Measurements from ENCODE around the gene JAZF1.

JAZF1 gene

DNA sequence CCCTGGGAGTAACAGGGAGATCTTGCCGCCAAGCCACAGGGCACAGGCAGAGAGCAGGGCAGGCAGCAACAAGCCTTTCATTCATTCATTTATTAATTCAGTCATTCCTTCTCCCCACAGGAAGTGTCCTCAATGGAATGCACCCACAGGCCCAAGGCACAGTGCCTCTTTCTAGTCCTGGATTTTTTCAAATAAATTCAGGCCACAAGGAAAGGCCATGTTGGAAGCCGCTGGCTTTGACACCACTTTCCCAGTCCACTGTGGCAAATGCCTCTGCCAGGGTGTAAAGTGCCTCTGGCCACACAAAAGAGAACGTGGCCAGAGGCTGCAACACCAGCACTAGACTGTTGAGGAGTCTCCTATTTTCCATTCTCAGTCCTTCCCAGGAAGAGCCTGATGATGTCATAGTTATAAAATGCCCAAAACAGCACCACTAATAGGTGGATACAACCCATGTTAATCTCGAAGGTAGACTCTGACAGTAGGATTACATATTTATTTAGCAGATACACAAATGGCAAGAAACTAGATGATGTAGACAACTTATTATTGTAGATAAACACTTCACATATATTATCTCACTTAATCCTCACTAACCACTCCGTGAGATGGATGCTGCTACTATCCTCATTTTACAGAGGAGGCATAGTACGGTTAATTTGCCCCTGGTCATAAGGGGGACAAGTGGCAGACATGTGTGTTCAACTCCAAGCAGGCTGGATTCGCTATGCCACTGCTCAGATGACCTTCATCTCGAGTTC, 5.5 kb downstream of the JAZF1 start:
- no peak overlapping the region for H3K27ac ChIP-seq
- TF ChIP-seq, protein P1, sequence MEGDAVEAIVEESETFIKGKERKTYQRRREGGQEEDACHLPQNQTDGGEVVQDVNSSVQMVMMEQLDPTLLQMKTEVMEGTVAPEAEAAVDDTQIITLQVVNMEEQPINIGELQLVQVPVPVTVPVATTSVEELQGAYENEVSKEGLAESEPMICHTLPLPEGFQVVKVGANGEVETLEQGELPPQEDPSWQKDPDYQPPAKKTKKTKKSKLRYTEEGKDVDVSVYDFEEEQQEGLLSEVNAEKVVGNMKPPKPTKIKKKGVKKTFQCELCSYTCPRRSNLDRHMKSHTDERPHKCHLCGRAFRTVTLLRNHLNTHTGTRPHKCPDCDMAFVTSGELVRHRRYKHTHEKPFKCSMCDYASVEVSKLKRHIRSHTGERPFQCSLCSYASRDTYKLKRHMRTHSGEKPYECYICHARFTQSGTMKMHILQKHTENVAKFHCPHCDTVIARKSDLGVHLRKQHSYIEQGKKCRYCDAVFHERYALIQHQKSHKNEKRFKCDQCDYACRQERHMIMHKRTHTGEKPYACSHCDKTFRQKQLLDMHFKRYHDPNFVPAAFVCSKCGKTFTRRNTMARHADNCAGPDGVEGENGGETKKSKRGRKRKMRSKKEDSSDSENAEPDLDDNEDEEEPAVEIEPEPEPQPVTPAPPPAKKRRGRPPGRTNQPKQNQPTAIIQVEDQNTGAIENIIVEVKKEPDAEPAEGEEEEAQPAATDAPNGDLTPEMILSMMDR (conservative IDR thresholded peaks at IDR 0.05), result no peak

DNA sequence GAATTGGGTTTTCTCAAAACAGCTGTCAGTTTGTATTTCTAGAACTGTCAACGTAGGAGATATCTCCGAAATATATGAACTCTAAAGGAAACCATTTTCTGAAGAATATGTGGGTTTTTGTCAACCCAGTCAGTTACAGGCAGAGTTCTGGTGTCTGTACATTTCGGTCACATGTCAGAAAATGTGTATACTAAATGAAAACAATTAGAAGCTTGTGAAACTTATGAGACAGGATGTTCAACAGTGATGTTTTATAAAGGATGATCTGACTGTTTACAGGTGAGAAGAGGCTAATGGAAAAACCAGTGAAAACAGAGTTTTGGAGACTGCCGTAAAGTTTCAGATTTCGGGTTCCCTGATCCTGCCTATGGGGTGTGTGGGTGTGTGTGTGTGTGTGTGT, 6.2 kb downstream of the JAZF1 start:
- no peak overlapping the region for H3K27ac ChIP-seq
- TF ChIP-seq, protein P1 (conservative IDR thresholded peaks at IDR 0.05), result no peak

DNA sequence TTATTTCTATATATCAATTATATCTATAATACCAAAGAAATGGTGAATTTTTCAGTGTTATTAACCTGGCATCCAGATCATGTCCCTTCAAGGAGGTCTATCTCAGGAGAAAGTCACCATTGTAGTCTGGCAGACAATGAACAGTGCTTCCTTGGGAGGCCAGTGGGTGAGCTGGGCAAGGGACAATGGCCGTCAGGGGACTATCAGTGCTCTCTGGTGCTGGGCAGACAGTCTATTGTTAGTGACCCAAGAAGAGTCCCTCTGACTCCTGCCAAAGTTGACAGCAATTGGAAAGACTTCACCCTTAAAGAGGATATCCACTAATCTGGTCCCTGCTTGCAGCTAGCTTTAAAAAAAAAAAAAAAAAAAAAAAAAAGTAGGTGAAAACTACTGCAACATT, 7.1 kb downstream of the JAZF1 start:
- TF ChIP-seq, protein P1 (conservative IDR thresholded peaks at IDR 0.05), result no peak
- H3K27ac ChIP-seq, result no peak overlapping the region

DNA sequence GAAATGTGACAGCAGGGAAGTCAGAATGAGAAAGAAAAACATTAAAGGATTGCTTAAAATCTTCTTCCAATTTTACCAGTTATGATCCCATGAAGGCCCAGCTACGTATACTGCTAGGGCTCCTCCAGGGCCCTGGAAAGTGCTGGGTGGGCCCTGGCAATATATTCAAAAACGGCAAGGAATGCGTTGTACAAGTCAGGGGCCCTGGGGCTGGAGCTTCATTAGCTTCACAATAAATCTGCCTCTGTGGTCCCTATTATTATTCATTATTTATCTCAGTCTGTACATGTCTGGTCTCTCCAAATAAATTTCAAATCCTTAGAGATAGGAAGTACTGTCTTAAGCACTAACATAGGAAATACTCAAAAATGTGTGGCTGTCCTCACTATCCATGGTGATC, 7.6 kb downstream of the JAZF1 start:
- TF ChIP-seq, protein P1 (conservative IDR thresholded peaks at IDR 0.05), result no peak

DNA sequence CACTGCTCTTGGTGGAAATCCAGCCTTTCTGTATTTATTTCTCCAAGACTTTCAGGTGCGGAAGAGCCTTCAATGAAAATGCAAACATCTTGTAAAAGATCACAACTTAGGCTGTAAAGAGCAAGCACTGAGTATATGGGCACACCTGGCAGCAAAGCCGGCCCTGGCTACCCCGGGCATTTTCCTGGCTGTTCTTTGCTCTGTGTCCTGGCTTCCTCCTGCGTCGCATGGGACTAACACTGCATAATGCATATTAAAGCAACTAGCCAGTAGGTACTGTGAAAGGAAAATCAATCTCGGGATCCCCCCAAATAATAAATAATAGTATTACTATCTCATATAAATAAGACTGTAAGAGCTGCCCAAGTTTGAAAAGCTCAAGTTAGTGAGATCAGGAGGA, 9.9 kb downstream of the JAZF1 start:
- H3K27ac ChIP-seq, result no peak overlapping the region
- TF ChIP-seq, protein P1 (conservative IDR thresholded peaks at IDR 0.05), result no peak

More for the DNA sequence above, 7.6 kb downstream of the JAZF1 start:
- no peak overlapping the region for H3K27ac ChIP-seq

DNA sequence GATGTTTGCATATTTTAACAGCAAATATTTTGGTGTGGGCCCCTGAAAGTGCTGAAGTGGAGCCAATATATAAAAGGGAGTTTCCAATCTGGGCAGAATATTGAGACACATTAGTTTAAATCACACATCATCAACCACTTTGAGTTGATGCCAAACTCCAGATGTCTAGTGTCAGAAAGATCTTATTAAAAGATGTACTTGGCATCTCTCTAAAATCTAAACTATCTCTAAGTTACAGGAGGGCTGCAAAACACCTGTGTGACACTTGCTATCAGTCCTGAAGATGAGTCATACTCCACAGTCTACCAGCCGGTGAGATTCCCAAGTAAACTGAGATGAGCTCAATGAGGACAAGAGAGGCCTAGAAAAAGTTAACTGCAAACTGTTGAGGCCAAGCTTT, 11.4 kb downstream of the JAZF1 start:
- TF ChIP-seq, protein P1 (conservative IDR thresholded peaks at IDR 0.05), result no peak
- no peak overlapping the region for H3K27ac ChIP-seq

DNA sequence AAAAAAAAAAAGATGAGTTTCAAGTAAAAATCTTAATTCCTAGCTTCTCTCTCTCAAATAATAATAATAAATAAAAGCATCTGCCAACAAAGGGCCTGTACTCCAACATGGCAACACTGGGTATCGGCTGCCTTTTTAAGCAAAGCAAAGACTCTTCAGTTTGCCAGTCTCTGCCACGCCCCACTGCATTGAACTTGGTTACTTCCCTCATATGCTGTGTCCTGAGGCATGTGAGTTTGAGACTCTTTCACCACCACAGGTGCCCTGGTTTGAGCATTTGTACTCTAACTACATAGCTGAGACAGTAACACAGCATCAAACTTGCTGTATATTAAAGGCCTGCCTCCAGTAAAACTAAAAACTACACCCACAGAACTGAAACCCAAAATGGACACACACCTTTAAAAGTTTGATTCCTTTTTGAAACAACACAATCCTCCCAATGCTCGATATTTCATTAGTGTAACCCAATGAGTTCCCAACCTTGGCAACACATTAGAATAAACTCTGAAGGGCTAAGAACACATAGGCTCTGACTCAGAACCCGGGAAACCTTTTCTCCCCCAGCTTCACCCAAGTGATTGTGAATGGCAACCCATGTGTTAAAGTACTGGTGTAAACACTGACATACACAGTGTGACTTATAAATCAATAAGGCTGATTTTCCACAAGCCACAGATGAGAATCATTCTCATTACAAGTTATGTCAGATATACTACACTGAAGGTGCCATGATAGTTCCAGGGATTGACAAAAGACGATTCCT, 12.0 kb downstream of the JAZF1 start:
- TF ChIP-seq, protein P1 (conservative IDR thresholded peaks at IDR 0.05), result no peak
- no peak overlapping the region for H3K27ac ChIP-seq
